AG09309 (cell line): ENCODE results near the gene PSMD13.

ENCODE experiments used
- DNase-seq: peaks from one replicate; pipeline ENCODE4 v3.0.0-alpha.2; 2010; ENCODE audit warnings: low read depth
- H3K4me3 ChIP-seq: 2 replicates; pipeline ENCODE4 v1.5.1; 2011; ENCODE audit warnings: mild to moderate bottlenecking, low read depth, low read length, moderate library complexity; ENCODE audit not compliant: control insufficient read depth
- CTCF ChIP-seq: IDR thresholded peaks from 2 replicates; pipeline ENCODE4 v1.5.1; 2011; ENCODE audit warnings: mild to moderate bottlenecking, low read depth, low read length, inconsistent platforms; ENCODE audit not compliant: insufficient read depth, control insufficient read depth; ENCODE audit errors: missing control alignments

The PSMD13 gene

GRCh38 chr11:196786-197731 is 39.7 kb upstream of the PSMD13 start:
- DNase-seq: no peak
- H3K4me3 ChIP-seq: no peak overlapping the region
- no peak for TF ChIP-seq CTCF

DNA sequence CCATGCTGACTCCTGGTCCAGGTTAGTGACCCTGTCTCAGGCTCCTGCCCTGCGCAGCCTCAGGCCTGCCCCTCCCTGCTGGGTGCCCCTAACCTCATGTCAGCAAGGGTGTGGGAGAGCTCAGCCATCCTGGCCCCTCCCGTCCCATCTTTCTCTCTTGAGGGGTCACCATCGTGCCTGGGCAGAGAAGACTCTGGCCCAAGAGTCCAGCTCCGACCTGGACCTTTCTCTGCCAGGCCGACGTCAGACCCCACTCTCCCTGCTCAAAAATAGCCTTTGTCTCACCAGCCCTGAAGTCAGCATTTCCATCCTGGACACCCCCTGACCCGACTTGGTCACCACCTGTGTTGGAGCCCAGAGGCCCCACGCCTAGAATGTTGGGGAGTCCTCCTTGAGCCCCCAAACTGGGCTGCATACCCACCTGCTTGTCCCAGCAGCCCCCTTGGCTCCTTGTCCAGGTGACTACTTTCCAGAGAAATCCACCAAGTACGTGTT is 39.0 kb upstream of the PSMD13 start:
- DNase-seq: no peak
- TF ChIP-seq CTCF: no peak
- H3K4me3 ChIP-seq: no peak overlapping the region

DNA sequence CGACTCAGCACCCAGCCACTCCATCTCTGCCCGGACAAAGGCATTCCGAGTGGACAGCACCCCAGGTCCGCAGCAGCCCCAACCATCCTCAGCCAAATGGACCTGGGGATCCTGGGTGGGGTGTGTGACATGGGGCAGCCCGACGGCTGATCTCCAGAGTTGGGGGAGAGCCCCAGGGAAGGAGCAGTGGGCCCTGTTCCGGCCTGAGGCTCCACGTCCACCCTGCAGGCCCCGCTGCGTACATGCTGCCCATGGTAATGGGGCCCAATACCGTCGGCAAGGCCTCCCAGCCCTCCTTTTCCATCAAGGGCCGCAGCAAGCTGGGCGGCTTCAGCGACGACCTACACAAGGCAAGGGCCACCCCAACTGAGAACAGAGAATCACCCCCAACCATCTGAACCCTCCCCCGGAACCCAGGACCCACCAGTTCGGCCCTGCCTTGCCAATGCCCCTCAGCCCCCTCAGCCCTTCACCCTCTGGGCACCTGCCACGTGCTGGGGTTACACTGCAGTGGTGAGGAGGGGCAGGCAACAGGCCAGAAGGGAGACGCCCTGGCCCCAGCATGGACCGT is 38.5 kb upstream of the PSMD13 start:
- TF ChIP-seq CTCF: no peak

GRCh38 chr11:199004-199581 is 37.7 kb upstream of the PSMD13 start:
- H3K4me3 ChIP-seq: no peak overlapping the region
- no peak for DNase-seq
- TF ChIP-seq CTCF: no peak

More for the DNA sequence above, 38.5 kb upstream of the PSMD13 start:
- H3K4me3 ChIP-seq: no peak overlapping the region
- DNase-seq: no peak

- no peak overlapping the region for H3K4me3 ChIP-seq
- no peak for DNase-seq
- TF ChIP-seq CTCF: no peak
These were observed 37.0 kb upstream of the PSMD13 start for GRCh38 chr11:199782-200181.

DNA sequence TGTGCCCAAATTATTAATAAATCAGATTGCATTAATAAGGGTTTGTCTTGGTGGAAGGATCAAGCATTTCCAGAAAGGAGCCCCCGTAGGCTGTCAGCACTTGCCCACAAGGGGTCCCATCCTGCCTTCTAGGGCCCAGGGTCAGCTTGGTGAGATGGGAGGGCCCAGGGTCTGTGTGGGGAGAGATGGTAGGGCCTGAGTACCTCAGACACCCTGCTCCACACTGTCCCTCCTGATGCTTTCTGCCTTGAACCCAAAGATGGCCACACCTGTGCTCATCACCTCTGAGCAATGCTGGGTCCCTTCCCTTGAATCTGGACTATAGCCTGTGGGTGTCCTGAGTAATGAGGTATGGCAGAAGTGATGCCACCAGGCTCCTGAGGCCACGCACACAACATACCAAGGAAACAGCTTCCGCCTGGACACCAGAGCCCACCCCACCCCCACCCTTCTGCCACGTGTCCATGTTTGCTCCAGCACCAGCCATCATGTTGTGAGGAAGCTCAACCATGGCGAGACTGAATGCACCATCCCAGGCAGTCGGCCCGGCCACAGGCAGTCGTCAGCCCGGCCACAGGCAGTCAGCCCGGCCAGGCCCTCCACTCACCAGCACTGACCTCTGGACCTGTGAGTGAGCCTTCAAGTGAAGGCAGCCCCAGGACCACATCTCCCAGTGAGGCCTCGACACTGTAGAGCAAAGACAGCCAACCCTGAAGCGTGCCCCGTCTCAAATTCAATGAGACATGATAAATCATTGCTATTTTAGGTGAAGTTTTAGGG is 36.4 kb upstream of the PSMD13 start:
- DNase-seq: no peak
- H3K4me3 ChIP-seq: no peak overlapping the region
- TF ChIP-seq CTCF: no peak
